Testis (tissue), 3 donors: ENCODE data around the gene TRIM9. TPM values are rescaled to one million over a fixed set of nuclear protein-coding genes. Genes with fewer than 3 reads are reported as not detected.

ENCODE experiments used
- DNase-seq: peaks from one replicate; pipeline ENCODE4 v3.0.0-alpha.2; 2019
- H3K27ac ChIP-seq, 2 donors: fragments of 200-600 bp; sonication (generic); one replicate each; pipeline ENCODE4 v1.5.1; 2019
- H3K27me3 ChIP-seq: fragments of 200-600 bp; sonication (generic); one replicate; pipeline ENCODE4 v1.5.1; 2019
- H3K36me3 ChIP-seq: fragments of 200-600 bp; sonication (generic); one replicate; pipeline ENCODE4 v1.5.1; 2017; ENCODE audit warnings: low read depth; ENCODE audit errors: missing control alignments
- H3K4me1 ChIP-seq: fragments of 200-600 bp; sonication (generic); one replicate; pipeline ENCODE4 v1.5.1; 2019
- H3K4me3 ChIP-seq, 2 donors: fragments of 200-600 bp; sonication (generic); one replicate each; pipeline ENCODE4 v1.5.1; 2017 to 2019
- H3K9me3 ChIP-seq: fragments of 200-600 bp; sonication (generic); one replicate; pipeline ENCODE4 v1.5.1; 2017
- POLR2A ChIP-seq: fragments of 450-650 bp; IDR thresholded peaks from one replicate; pipeline ENCODE4 v1.6.1; 2017; ENCODE audit warnings: antibody characterized with exemption, mild to moderate bottlenecking, moderate library complexity
- WGBS, 2 donors: methylation state at CpG; one replicate each; pipeline ENCODE4 v1.1.5; 2018; 5-methylcytosine and 5-hydroxymethylcytosine counted together
- intact Hi-C: fragments of 100-400 bp; cut with DNase I; formaldehyde crosslinking; loops from one replicate; pipeline ENCODE4 v1.15.1; 2023; ENCODE audit warnings: low total_unique reads
- polyA plus RNA-seq: library from polyadenylated mRNA; stranded (reverse); fragments of 350-450 nt; fragmentation: Illumina TruSeq; extraction: RNeasy Lipid Tissue Mini Kit (QIAGEN cat#74804); gene quantifications from one replicate; pipeline ENCODE4 v1.2.3, GENCODE V29; 2014; ENCODE audit warnings: low read depth, low replicate concordance; ENCODE audit not compliant: insufficient read depth
- total RNA-seq, 2 donors: library from RNA; depleted of rRNA; stranded (reverse); fragments of >200 nt; gene quantifications; one replicate each; pipeline ENCODE4 v1.2.3, GENCODE V29; 2016
- TF ChIP-seq, protein P1 (sequence below), 3 experiments: fragments of 450-650 bp in 2 of 3; fragments of 200-600 bp in 1 of 3; sonication (generic) in 1 of 3; IDR thresholded peaks; one replicate each; pipeline ENCODE4 v1.5.1; 2016 to 2019; ENCODE audit warnings: antibody characterized with exemption in 3 of 3, mild to moderate bottlenecking in 2 of 3, moderate library complexity in 1 of 3

TRIM9 gene
- total and polyA plus RNA-seq, 3 donors from 2014 or later, result 2.1 to 8.5 (median 6.0) TPM

DNA sequence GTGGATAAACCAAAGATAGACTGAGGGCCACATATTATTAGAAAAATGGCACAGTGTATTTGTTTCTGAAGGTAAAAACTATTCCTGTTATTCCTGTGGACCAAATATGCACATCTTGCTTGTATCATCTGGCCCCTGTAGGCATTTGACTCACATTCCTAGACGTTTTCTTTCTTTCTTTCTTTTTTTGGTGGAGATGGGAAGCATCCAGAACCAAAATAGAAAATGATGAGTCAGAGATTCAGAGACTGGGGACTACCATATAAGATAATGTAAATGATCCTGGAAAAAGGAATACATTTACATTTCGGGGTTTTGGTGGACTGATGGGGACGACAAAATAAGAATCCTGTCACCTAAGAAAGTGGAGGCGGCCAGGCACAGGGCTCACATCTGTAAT, 24.2 kb downstream of the TRIM9 start:
- Histone ChIP-seq H3K4me3 (no peak overlapping the region), H3K27ac (no peak overlapping the region), H3K27me3 (no peaks in the 10 kb centered on the region), H3K36me3 (no peaks in the 10 kb centered on the region), H3K9me3 (no peaks in the 10 kb centered on the region), H3K4me1 (peaks cover 5% of the 10 kb centered on the region)
- WGBS, 2 donors, result 75 to 83% methylated on average over 4 of the region's 4 CpGs
- intact Hi-C loops, result no loop called here
- no peak for TF ChIP-seq POLR2A
- TF ChIP-seq, protein P1, sequence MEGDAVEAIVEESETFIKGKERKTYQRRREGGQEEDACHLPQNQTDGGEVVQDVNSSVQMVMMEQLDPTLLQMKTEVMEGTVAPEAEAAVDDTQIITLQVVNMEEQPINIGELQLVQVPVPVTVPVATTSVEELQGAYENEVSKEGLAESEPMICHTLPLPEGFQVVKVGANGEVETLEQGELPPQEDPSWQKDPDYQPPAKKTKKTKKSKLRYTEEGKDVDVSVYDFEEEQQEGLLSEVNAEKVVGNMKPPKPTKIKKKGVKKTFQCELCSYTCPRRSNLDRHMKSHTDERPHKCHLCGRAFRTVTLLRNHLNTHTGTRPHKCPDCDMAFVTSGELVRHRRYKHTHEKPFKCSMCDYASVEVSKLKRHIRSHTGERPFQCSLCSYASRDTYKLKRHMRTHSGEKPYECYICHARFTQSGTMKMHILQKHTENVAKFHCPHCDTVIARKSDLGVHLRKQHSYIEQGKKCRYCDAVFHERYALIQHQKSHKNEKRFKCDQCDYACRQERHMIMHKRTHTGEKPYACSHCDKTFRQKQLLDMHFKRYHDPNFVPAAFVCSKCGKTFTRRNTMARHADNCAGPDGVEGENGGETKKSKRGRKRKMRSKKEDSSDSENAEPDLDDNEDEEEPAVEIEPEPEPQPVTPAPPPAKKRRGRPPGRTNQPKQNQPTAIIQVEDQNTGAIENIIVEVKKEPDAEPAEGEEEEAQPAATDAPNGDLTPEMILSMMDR (IDR thresholded peaks at IDR 0.05), result no peak
- DNase-seq, result no peak

DNA sequence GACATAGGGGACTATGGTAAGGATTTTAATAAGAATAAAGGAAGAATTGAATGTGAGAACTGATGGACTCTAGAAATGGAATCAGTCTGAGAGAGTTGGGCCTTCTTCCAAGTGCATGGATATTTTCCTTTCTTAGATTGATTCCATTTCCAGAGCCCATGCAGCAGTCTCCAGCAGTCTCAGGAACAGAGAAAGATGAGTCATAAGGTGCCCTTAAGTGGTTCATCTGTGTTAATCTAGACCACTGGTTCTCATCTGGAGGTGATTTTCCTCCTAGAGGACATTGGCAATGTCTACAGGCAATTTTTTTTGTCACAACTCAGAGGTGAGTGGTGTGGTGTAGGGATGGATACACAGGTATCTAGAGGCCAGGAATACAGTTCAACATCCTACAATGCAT, 25.9 kb downstream of the TRIM9 start:
- H3K27ac ChIP-seq, result no peak overlapping the region
- intact Hi-C loops, result no loop called here
- H3K36me3 ChIP-seq, result no peaks in the 10 kb centered on the region
- peaks cover 5% of the 10 kb centered on the region for H3K4me1 ChIP-seq
- H3K27me3 ChIP-seq, result no peaks in the 10 kb centered on the region
- TF ChIP-seq, protein P1 (IDR thresholded peaks at IDR 0.05), result no peak
- no peak for TF ChIP-seq POLR2A
- no peak overlapping the region for H3K4me3 ChIP-seq
- no peaks in the 10 kb centered on the region for H3K9me3 ChIP-seq
- no peak for DNase-seq

DNA sequence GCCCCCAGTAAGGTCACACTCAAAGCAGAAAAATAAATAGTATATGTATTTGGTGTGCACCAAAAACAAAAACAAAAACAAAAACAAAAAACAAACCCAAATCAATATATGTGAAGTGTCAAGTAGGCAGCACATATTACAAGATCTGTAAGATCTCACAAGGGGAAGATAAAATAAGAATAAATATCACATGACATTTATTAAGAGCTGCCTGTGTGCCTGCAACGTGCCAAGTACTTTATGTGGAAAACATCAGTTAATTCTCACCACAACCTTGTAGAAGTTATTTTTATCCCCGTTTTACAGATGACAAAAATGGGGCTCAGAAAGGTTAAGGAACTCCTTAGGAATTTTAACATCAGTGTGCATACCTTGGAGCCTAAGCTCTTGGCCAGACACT, 26.6 kb downstream of the TRIM9 start:
- Histone ChIP-seq H3K4me1 (peaks cover 5% of the 10 kb centered on the region), H3K9me3 (no peaks in the 10 kb centered on the region), H3K27me3 (no peaks in the 10 kb centered on the region), H3K27ac (no peak overlapping the region), H3K4me3 (no peak overlapping the region), H3K36me3 (no peaks in the 10 kb centered on the region)
- WGBS, 2 donors, result 83 to 90% methylated on average over 2 of the region's 2 CpGs
- intact Hi-C loops, result no loop called here
- TF ChIP-seq, protein P1 (IDR thresholded peaks at IDR 0.05), result no peak
- TF ChIP-seq POLR2A, result no peak
- DNase-seq, result no peak

DNA sequence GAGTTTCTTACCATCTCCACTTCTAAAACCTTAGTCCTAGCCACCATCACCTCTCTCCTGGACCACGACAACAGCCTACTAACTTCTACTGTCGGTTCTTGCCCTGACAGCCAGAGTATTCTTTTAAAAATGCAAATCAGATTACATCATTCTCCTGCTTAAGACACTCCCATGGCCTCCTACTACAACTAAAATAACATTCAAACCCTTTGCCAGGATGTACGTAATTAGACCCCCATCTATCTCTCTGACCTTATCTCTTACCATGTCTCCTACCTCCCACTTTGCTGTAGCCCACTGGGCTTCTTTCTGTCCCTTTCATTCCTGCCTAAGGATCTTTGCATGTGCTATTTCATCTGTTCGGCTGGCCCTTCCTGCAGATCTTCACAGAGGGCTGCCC, 27.6 kb downstream of the TRIM9 start:
- Histone ChIP-seq H3K27ac (no peak overlapping the region), H3K4me3 (no peak overlapping the region), H3K9me3 (no peaks in the 10 kb centered on the region), H3K36me3 (no peaks in the 10 kb centered on the region), H3K4me1 (peaks cover 5% of the 10 kb centered on the region), H3K27me3 (no peaks in the 10 kb centered on the region)
- no peak for TF ChIP-seq POLR2A
- TF ChIP-seq, protein P1 (IDR thresholded peaks at IDR 0.05), result no peak
- 71 to 77% methylated on average over 4 of the region's 4 CpGs for WGBS, 2 donors
- no peak for DNase-seq
- intact Hi-C loops, result no loop called here

DNA sequence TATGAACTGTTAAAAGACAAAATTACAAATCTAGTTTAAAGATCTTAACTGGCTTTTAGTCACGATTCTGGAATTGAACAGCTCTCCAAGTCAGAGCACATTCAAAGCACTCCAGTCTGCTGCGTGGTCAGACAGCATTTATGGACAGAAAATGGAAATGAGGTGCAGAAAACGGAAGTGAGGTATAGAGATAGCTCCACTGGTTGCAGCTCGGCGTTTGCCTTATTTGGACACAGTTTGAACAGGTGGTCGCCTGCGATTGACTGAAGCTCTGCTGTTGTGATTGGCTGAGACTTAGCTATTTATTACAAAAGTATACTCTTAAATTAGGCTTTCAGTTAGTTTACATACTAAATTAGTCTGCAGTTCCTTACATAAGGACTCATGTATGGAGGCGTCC, 28.3 kb downstream of the TRIM9 start:
- Histone ChIP-seq H3K27me3 (no peaks in the 10 kb centered on the region), H3K27ac (no peak overlapping the region), H3K36me3 (no peaks in the 10 kb centered on the region), H3K9me3 (no peaks in the 10 kb centered on the region), H3K4me1 (peaks cover 2% of the 10 kb centered on the region), H3K4me3 (no peak overlapping the region)
- intact Hi-C loops, result no loop called here
- TF ChIP-seq, protein P1 (IDR thresholded peaks at IDR 0.05), result no peak
- TF ChIP-seq POLR2A, result no peak
- WGBS, 2 donors, result 82 to 83% methylated on average over 8 of the region's 8 CpGs
- no peak for DNase-seq
